ENCODE data around the gene BLOC1S1.
A peak's percentile ranks its signal among the peaks of the same experiment; 100 is the strongest.

Gene BLOC1S1

GRCh38 chr12:55676707-55677106 lies 39.1 kb upstream of the BLOC1S1 start:
- ChIA-PET POLR2A (no interaction called here), CTCF (interaction anchor here (1.1 to 2.3 kb wide), 3 partner anchors 13 to 30 kb away, joined by 3 to 8 read pairs (median 3); no protein-coding TSS in a partner anchor)
- no peak for DNase-seq (ENCODE audit: low read depth, low spot score)
- TF ChIP-seq CTCF (IDR thresholded peaks at IDR 0.05; ENCODE audit: insufficient read depth, low read length, missing control alignments), result no peak
- no peak overlapping the region for H3K4me3 ChIP-seq (ENCODE audit: low read depth, low read length)

- POLR2A ChIA-PET, result no interaction called here
- DNase-seq (ENCODE audit: low read depth, low spot score), result no peak
- CTCF ChIA-PET, result no interaction called here
- H3K4me3 ChIP-seq (ENCODE audit: low read depth, low read length), result no peak overlapping the region
- TF ChIP-seq CTCF (IDR thresholded peaks at IDR 0.05; ENCODE audit: insufficient read depth, low read length, missing control alignments), result no peak
Observed at GRCh38 chr12:55679691-55680090, 36.2 kb upstream of the BLOC1S1 start.

GRCh38 chr12:55681142-55682077 lies 34.4 kb upstream of the BLOC1S1 start:
- CTCF ChIA-PET, result interaction anchor here (0.7 to 2.4 kb wide), 9 partner anchors 8 to 56 kb away, joined by 3 to 25 read pairs (median 3); partner anchors contain the start of gene BLOC1S1
- peak; percentile 35 for TF ChIP-seq CTCF (IDR thresholded peaks at IDR 0.05; ENCODE audit: insufficient read depth, low read length, missing control alignments)
- POLR2A ChIA-PET, result no interaction called here
- peak overlapping the region; percentile 32 for H3K4me3 ChIP-seq (ENCODE audit: low read depth, low read length)
- no peak for DNase-seq (ENCODE audit: low read depth, low spot score)

- no peak for TF ChIP-seq CTCF (IDR thresholded peaks at IDR 0.05; ENCODE audit: insufficient read depth, low read length, missing control alignments)
- no peak overlapping the region for H3K4me3 ChIP-seq (ENCODE audit: low read depth, low read length)
- ChIA-PET POLR2A (no interaction called here), CTCF (interaction anchor here (0.8 to 2.4 kb wide), 7 partner anchors 9 to 55 kb away, joined by 3 to 25 read pairs (median 5); partner anchors contain the start of gene BLOC1S1)
- DNase-seq (ENCODE audit: low read depth, low spot score), result no peak
Observed at GRCh38 chr12:55682087-55682796, 33.6 kb upstream of the BLOC1S1 start.

GRCh38 chr12:55683676-55684075 lies 32.2 kb upstream of the BLOC1S1 start:
- POLR2A ChIA-PET, result no interaction called here
- no peak for TF ChIP-seq CTCF (IDR thresholded peaks at IDR 0.05; ENCODE audit: insufficient read depth, low read length, missing control alignments)
- DNase-seq (ENCODE audit: low read depth, low spot score), result no peak
- CTCF ChIA-PET, result interaction anchor here (1.1 kb wide), 1 partner anchor 12 kb away, joined by 3 read pairs; no protein-coding TSS in a partner anchor
- H3K4me3 ChIP-seq (ENCODE audit: low read depth, low read length), result no peak overlapping the region
